HG02870 (cell line): Measurements from ENCODE around the gene MRPL38.

Source experiments
- ATAC-seq: cut with Tn5 transposase; IDR thresholded peaks from one replicate; pipeline ENCODE4 v1.9.1; 2021; ENCODE audit warnings: mild to moderate bottlenecking, moderate library complexity; ENCODE audit not compliant: unreplicated experiment

Gene MRPL38

DNA sequence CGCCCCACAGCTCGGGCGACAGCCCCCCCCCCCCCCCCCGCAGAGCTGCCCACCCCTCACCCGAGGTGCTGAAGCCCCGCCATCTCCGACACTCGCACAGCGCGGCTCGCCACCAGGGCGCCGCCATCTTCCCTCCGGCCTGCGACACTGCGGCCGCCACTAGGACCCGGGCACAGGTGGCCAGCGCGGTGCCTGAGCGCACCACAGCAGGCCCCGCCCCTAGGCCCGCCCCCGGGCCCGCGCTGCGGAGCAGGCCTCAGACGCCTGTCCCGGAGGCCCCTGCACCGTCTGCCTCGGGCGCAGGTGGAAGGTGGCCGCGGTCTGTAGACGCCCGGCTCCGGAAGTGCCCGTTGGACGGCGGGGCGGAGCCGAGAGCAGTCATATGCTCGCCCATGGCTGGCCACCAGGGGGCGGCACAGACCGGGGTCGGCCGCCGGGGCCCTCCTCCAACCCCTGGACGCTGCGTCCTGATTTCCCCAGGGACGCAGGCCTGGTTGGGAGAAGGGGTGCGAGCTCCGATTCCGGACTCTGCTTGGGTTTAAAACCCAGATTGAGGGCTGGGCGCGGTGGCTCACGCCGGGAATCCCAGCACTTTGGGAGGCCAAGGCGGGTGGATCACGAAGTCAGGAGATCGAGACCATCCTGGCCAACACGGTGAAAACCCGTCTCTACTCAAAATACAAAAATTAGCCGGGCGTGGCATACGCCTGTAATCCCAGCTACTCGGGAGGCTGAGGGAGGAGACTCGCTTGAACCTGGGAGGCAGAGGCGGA is at the start of gene MRPL38:
Gene MRPL38, minus strand, starts transcription at position 136 of the 773 bp plus-strand sequence. Its CDS starts 9 bp downstream, at position 127.
- ATAC-seq = peak; percentile 91

DNA sequence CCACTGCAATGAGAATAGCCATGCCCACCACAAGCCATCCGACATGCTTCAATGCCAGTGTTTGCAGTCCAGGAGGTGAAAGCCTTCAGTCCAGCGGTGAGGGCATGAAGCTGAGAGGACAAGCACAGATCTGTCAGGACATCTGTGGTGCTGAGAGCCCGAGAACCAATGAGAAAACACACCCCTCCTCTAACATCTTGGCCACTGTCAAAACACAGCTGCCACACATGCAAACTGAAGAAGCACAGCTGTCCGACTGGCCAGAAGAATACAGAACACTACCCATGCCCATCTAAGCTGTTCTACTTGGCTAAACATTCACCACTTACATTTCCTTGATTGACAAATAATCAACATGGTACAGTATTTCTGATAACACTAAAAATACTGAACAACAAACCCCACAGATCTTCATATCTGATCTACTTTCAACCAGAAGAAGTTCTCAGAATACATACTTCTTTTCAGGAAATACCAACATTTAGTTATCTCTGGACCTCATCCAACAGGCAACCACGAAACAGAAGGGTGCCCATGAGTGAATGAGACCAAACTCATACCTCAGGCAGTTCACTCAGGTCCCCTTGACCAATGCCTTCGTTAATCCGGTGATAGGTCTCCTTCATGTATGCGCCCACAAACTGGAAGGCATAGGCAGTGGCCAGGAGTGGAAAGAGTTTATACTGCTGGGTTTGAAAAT is 46.3 kb upstream of the MRPL38 start:
- ATAC-seq = no peak

DNA sequence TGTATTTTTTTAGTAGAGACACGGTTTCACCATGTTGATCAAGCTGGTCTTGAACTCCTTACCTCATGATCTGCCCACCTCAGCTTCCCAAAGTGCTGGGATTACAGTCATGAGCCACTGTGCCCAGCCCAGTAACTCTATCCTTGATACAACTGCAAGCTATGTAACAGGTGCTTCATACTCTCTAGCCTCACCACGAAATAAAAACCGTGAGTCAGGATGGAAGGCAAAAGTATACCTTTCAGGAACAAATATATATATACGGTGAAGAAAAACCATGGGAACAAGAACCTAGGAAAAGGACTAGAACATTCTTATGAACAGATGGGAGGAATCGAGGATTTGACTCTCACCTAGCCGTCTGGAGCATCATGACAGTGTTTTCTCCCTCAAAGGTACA is 45.7 kb upstream of the MRPL38 start:
- ATAC-seq = no peak

DNA sequence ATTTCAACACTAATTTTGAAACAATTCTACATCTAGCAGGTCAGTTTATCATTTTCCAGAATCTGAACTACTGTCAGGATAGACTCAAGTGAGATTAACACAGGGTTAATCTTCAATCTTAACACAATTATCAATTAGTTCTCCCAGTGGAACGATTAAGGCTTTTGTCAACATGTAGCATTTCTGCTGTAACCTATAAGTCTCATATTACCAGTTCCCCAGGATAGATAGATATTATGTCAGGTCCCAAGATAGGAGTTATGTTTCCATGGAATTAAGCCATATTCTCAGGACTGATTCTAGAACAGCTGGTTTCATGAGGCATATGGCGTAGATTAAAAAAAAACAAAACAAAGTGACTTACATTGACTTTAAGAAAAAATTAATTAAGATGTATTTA is 40.5 kb upstream of the MRPL38 start:
- ATAC-seq = no peak

DNA sequence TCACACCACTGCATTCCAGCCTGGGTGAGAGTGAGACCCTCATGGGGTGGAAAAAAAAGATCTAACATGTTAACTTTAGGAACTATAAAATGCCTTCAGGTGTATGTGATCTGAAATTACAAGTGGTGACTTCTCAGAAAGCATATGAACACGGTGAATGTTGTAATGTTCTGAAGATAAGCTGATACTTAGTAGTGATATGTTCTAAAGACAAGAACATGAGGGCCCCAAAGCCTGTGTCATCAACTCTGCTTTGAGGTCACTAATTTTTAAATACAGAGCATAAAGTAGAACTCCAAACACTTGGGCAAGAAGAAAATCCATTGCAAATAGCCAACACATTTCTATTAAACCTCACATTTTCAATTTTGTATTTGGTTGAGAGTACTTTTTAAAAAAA is 38.8 kb upstream of the MRPL38 start:
- no peak for ATAC-seq

DNA sequence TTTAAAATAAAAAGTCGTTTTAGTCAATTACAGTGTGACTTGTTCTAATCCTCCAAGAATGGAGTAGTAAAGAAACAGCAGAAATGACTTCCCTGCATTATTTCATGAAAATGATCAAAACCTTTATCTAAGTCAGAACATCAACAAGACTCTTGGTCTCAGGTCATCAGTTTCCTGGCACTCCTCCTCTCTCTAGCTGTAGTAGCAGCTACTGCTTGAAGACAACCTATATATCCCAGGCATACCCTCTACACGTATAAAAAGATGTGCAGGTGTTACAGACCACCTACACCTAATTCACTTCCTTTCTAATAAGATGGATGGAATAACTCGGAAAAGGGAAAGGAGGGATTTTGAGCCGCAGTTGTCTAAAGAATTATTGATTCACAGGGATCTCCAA is 37.8 kb upstream of the MRPL38 start:
- ATAC-seq = no peak

DNA sequence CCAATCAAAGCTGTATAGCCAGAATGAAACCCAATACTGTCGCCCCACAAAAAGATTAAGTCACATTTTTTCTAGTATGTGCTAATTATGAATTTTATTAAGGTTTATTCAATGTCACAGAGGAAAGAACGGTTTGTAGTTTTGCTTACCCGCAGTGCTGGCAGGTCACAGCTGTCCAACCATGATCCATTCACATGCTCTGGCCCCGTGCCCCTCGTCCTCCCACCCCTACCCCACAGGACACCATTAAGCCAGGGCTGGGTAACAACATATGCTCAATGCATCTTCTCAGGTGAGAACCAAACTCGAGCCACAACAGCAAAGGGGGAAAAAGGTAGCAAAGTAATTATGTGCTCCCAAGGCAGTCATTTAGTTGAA is 36.7 kb upstream of the MRPL38 start:
- ATAC-seq = no peak

DNA sequence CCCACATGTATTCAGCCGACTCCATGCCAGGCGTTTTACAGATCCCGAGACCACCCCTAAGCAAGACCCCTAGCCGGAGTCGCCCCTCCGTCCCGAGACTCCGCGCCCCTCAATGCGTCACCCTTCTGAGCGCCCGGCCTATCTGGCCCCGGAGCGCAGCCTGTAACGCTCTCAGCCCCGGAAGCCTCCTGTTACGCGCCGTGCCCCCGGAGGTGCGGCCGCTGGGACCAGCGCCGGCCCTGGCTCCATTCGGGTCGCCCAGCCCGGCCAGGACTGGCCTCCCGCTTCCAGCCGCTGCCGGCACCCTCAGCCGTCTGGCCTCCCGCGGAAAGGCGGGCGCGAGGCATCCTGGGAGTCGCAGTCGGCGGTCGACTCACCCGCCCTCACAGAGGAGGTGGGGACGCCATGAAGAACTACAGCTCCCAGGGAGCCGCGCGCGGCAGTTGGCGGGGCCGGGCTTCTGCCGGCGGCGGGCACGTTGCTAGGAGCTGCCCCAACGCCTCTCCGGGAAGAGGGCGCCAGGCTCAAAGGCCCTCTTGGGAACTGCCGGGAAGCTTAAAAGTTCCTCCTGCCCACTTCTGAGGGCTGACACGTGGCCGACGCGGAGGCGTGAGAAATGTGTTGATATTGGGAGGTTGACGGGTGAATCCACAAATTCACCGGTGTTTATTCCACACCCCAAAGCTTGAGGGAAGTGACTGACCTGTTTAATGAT is 36.2 kb upstream of the MRPL38 start, which contains the start of gene FBF1:
Gene FBF1, minus strand, starts transcription at position 316 of the 715 bp plus-strand sequence. CDS start 2,893 bp downstream, outside the sequence.
- ATAC-seq = peak; percentile 83

DNA sequence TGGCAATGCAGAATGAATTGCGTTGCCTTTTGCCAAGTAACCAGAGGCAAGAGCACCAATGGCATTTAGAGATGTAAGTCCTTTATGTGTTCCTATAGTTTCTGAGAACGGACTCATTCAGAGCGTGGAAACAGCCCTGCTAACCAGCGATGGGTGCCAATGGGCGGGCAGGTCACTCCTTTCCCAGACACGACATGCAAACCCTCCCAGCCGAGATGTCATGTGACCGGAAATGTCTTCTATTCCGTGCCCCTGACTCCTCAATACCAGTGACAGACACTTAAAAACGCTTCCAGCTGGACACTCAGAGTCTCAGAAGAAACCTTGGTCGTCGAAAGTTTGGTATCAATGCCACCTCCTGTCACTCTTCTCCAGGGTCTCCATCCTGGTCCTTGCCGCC is 33.0 kb upstream of the MRPL38 start:
- ATAC-seq = no peak

DNA sequence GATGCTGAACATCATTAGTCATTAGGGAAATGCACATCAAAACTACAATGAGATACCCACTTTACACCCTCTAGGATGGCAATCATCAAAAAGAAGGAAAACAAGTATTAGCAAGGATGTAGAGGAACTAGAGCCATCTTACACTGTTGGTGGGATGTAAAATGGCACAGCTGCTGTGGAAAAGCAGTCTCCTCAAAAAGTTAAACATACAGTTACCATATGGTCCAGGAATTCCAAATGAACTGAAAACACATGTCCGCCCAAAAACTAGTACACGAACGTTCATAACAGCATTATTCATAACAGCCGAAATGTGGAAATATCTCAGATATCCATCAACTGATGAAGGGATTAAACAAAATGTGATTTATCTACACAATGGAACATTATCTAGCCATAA is 29.1 kb upstream of the MRPL38 start:
- ATAC-seq = no peak

DNA sequence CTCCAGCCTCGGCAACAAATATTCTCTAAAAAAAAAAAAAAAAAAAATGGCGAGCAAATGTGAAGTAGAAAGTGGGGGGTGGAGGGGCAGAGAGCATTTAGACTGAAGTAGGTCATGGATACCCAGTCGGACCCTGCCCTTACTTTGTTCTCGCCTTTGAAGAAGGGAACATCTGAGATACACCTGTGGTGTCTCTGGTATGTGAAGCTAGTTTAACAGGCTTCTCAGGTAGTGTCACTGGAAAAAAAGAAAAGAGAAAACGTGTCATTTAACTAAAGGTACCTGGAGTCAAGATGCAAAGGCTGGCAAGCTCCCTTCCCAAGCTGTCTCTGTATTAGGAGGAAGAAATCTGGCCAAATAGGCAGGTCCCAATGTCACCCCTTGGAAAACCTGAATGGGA is 28.2 kb upstream of the MRPL38 start:
- no peak for ATAC-seq

DNA sequence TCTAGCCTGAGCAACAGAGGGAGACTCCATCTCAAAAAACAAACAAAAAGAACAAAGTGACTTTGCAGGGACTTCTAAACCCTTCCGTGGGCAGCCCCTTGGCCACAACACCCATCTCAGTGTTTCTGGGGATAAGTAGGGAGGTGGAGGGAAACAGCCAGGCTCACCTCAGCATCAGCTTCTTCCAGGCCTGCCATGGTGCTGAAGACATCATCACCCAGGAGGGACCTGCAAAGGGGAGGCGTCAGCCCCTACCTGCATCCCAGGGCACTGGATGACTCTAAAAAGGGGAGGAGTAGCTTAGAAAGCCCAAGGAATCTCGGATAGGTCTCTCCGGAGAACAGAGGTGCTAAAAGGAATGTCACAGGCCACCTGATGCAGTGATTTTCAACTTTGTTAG is 26.4 kb upstream of the MRPL38 start:
- ATAC-seq = no peak

DNA sequence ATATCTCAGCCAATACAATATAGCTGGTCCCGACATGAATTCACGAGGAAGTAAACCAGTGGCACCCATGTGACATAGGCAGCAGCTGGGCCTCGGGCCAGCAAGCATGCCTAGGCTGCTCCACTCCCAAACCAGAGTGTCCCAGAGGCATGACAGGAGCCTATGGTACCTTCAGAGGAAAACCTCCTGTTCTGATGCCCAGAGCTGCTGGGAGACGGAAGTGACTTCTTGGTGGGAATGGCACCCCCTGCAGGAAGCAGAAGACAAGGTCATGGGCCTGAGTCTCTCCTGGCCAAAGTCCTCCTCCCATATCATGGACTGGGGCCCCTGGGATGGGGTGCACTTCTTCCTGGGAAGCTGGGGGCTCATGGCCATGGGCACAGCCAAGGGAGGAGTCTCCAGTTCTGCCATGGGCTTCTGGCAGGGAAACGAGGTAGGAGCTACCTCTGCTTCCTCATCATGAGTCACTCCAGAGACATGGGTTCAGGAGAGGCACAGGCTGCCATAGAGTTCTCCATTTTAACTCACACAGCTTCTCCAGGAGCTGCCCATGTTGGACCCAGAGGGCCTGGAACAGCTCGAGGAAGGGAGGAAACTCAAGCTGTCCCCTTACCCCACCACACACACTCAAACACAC is 22.7 kb upstream of the MRPL38 start:
- ATAC-seq = no peak

DNA sequence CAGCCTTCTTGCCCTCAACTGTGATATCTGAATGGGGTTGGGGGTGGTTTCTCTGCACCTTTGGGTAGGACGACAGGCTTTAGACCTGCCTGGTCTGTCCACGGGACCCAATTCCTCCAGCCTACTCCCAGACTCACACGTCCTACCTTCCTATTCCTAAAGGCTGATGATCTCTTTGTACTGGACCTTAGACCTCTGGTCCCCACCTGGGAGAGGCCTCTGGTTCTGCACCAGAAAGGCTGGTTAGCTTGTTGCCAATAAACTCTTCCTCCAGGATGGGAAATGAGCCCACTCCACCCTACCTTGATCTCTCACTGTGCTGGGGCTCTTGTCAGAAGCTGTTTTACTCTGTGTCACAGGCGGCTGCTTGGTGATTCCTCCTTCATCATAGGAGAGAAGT is 21.8 kb upstream of the MRPL38 start:
- no peak for ATAC-seq

DNA sequence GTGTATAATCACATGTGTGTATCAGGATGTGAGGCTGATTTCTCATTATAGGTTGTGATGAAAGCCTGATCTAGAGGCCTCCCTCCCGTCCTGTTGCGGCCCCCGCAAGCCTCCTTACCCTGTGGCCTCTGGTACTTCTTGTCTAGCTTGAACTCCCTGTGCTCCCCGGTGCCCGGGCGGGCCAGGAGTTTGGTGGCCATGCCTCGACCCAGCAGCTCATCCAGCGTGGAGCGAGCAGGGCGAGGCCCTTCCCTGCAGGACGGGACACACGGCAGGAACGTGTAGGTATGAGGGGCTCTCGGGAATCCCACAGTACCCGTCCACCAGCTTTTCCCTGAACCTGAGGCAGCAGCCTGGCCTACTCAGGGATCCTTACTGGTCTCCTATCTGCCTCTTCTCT is 21.2 kb upstream of the MRPL38 start:
- ATAC-seq = no peak

DNA sequence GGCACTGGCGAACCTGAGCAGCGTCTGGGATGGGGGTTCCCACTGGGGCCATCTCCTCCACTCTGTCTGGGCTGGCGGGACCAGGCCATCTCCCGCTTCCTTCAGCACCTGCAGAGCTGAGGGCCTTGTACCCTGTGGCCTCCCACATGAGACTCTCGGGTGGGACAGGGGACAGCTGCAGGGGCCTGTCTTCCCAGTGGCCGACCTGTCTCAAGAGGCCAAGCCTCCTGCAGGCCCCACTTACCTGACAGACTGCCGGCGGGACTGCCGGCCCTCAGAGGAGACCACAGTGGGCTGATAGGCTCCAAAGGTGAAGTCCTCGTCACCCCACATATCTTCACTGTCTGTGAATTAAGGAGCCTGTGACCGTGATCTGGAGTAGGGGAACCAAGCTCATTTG is 20.4 kb upstream of the MRPL38 start:
- ATAC-seq = no peak

DNA sequence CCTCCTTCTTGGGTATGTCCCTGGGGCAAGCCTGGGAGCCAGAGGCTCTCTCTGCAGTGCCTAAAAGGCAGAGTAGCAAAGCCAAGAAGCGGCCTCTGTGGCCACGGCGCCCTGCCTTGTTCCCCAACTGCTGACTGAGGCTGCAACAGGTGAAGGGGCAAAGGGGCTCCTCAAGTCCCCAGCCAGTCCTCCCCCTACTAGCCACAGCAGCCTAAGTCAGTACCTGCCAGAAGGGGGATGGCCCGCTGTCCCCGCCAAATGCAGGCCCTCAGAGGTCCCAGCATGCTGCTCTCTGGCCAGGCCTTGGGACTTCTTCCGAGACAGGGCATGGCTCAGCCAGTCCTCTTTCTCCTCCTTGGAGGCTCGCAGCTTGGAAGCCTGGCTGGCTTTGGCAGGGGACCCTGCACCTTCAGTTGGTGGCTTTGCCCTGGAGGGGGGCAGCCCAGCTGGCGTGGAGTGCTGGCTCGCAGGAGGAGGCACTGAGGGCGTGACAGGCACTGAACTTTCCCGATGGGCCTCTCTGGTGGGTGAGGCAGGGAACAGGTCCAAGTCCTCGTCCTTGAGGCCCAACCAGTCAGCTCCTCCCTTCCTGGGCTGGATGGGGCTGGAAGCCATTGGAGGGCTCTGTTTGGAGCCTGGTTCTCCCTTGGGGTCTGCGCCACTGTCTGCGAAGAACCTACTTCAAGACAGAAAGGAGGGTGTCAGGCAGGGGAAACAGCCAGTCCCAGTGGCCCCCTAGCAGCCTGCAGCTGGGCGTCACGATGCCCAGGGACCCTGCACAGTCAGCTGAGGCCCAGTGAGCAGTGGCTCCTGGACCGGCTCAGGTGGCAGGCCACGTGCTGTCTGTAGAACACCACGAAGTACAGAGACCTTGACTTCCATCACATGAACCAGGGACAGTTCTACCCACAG is 18.5 kb upstream of the MRPL38 start:
- no peak for ATAC-seq

DNA sequence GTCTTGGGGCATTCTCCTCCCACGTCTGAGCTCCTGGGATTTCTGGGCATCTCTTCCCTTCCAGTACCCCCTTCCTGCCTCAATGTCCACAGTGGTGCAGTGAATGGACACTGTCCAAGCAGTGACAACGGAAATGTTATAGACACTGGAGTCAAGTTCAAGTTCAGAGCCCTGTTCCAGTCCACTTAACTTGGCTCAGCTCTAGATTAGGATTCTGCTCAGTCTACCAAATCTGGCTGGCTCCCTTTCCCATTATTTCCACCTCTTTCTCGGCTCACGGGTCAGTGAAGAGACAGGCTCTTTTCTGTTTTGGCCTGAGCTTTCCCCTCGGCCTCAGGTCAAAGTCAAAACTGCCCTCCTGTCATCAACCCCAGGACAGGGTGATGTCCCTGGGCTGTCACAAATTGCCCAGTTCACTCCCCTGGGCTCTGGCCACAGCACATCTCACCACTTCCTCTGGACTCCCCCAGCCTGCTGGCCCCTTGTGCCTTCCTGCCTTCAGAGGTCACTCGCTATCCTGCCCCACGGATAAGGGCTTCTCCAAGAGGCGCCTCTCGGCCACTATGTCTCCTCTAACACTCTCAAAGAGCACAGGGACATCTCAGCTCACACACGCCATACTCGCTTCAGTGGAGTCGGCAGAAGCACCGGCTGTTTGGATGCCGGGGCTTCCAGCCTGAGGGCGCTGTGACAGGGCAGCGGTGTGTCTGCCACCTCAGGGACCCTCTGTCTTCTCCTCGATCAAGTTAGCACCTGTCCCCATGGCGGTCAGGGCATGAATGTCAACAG is 17.7 kb upstream of the MRPL38 start:
- no peak for ATAC-seq

DNA sequence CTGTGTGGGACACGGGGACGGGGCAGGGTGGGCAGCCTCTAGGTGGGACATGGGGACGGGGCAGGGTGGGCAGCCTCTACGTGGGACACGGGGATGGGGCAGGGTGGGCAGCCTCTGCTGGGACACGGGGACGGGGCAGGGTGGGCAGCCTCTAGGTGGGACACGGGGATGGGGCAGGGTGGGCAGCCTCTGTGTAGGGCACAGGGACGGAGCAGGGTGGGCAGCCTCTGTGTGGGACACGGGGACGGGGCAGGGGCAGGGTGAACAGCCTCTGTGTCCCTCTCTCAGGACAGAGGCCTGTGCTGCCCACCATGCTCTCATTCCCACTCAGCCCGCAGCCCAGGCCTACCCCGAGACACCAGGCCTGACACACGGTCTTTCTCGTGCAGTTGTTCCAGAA is 16.9 kb upstream of the MRPL38 start:
- no peak for ATAC-seq
